Endodermal cell (in vitro differentiated cells): ENCODE data around the gene LMX1B. TPM values are rescaled to one million over a fixed set of nuclear protein-coding genes. Genes with fewer than 3 reads are reported as not detected.

Experiments used
- DNase-seq: peaks from one replicate; pipeline ENCODE4 v3.0.0-alpha.2; 2017
- H3K27ac ChIP-seq: 2 replicates; pipeline ENCODE4 v1.5.1; 2013; ENCODE audit warnings: mild to moderate bottlenecking, low read depth, low read length, moderate library complexity
- H3K27me3 ChIP-seq: 2 replicates; pipeline ENCODE4 v1.6.1; 2013; ENCODE audit warnings: mild to moderate bottlenecking, low read length, moderate library complexity; ENCODE audit not compliant: insufficient read depth, control insufficient read depth, poor library complexity, severe bottlenecking
- H3K36me3 ChIP-seq: 2 replicates; pipeline ENCODE4 v1.7.0; 2013; ENCODE audit warnings: mild to moderate bottlenecking, low read length, moderate library complexity; ENCODE audit not compliant: control insufficient read depth, insufficient read depth
- H3K4me1 ChIP-seq: one replicate; pipeline ENCODE4 v1.7.0; 2013; ENCODE audit warnings: low read length; ENCODE audit not compliant: control insufficient read depth, insufficient read depth
- H3K4me3 ChIP-seq: 2 replicates; pipeline ENCODE4 v1.5.1; 2013; ENCODE audit warnings: mild to moderate bottlenecking, low read length, moderate library complexity
- H3K9ac ChIP-seq: 2 replicates; pipeline ENCODE4 v1.6.1; 2013; ENCODE audit warnings: mild to moderate bottlenecking, low read length, moderate library complexity; ENCODE audit not compliant: poor library complexity, severe bottlenecking; ENCODE audit errors: extremely low read depth
- H3K9me3 ChIP-seq: 2 replicates; pipeline ENCODE4 v1.6.1; 2013; ENCODE audit warnings: mild to moderate bottlenecking, low read length, moderate library complexity; ENCODE audit not compliant: control insufficient read depth
- H3K27ac Mint-ChIP-seq: 2 replicates; pipeline ENCODE4 v1.8.0; 2020; ENCODE audit warnings: mixed read lengths
- H3K27me3 Mint-ChIP-seq: 2 replicates; pipeline ENCODE4 v1.8.0; 2021; ENCODE audit warnings: mild to moderate bottlenecking, mixed read lengths; ENCODE audit not compliant: insufficient read depth
- H3K36me3 Mint-ChIP-seq: 2 replicates; pipeline ENCODE4 v1.8.0; 2020; ENCODE audit warnings: low read depth, mixed read lengths
- H3K4me1 Mint-ChIP-seq: 2 replicates; pipeline ENCODE4 v1.8.0; 2020; ENCODE audit warnings: mixed read lengths
- H3K4me3 Mint-ChIP-seq: 2 replicates; pipeline ENCODE4 v1.8.0; 2020; ENCODE audit warnings: mild to moderate bottlenecking, moderate library complexity, mixed read lengths
- H3K9me3 Mint-ChIP-seq: 2 replicates; pipeline ENCODE4 v1.8.0; 2020; ENCODE audit warnings: mild to moderate bottlenecking, mixed read lengths
- CTCF ChIP-seq: fragments of 200-600 bp; sonication (generic); conservative IDR thresholded peaks from 2 replicates; pipeline ENCODE4 v1.5.0; 2021; ENCODE audit warnings: antibody characterized with exemption, mild to moderate bottlenecking
- WGBS, 2 experiments: methylation state at CpG; one replicate each; pipeline versions ENCODE4 v1.1.5 to v1.1.7; 2013; ENCODE audit warnings: missing lambda C conversion rate in 2 of 2, mixed read lengths in 1 of 2; ENCODE audit not compliant: insufficient coverage in 1 of 2, insufficient read length in 1 of 2; 5-methylcytosine and 5-hydroxymethylcytosine counted together
- total RNA-seq, 2 donors: library from RNA; stranded (reverse); fragmentation: NEBNext Ultra II Directional in 1 of 2; extraction: Animal tissue kit (Norgen Biotek cat#: 25700) in 1 of 2; gene quantifications; 2 replicates in 1 of 2; 3 replicates in 1 of 2; pipeline ENCODE4 v1.2.1, GENCODE V29; 2021

The LMX1B gene
- total RNA-seq, 2 donors from 2014 or later = 11.1 to 11.4 TPM

- Mint-ChIP-seq H3K36me3 (peaks cover 9% of the 10 kb centered on the region), H3K27me3 (peaks cover 44% of the 10 kb centered on the region), H3K4me3 (no peak overlapping the region), H3K4me1 (peaks cover 7% of the 10 kb centered on the region), H3K9me3 (no peaks in the 10 kb centered on the region), H3K27ac (no peak overlapping the region)
- DNase-seq = peak; percentile 38
- no peak overlapping the region for H3K4me3 ChIP-seq
- peaks cover under 1% of the 10 kb centered on the region for H3K27me3 ChIP-seq
- no peak overlapping the region for H3K9ac ChIP-seq
- peaks cover 10% of the 10 kb centered on the region for H3K36me3 ChIP-seq
- no peak overlapping the region for H3K27ac ChIP-seq
- no peak for TF ChIP-seq CTCF
- H3K9me3 ChIP-seq = no peaks in the 10 kb centered on the region
- WGBS, 2 experiments = 93 to 98% methylated on average over 17 to 32 of the region's 32 CpGs
- peaks cover 6% of the 10 kb centered on the region for H3K4me1 ChIP-seq
Observed at GRCh38 chr9:126692759-126693427, 79.2 kb downstream of the LMX1B start.

DNA sequence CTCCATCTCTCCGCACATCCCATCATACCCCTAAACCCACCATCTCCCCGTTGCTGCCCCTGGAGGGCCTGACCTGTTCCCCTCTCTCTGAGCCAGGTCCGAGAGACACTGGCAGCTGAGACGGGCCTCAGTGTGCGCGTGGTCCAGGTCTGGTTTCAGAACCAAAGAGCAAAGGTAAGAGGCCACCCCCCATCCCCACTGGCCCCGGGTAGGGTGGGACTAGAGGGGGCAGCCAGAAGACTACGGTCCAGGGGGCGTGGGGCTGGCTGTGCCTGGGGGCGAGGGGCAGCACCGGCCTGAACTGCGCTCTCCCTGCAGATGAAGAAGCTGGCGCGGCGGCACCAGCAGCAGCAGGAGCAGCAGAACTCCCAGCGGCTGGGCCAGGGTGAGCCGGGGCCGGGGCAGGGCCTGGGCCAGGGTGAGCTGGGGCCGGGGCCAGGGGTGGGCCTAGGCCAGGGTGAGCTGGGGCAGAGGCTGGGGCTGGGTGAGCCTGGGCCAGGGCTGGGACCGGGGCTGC lies 79.8 kb downstream of the LMX1B start:
- Mint-ChIP-seq H3K36me3 (peaks cover 12% of the 10 kb centered on the region), H3K27me3 (peaks cover 45% of the 10 kb centered on the region), H3K4me1 (peaks cover 7% of the 10 kb centered on the region), H3K27ac (no peak overlapping the region), H3K4me3 (no peak overlapping the region), H3K9me3 (no peaks in the 10 kb centered on the region)
- 94 to 96% methylated on average over 7 to 20 of the region's 20 CpGs for WGBS, 2 experiments
- Histone ChIP-seq H3K9me3 (no peaks in the 10 kb centered on the region), H3K36me3 (peaks cover 10% of the 10 kb centered on the region), H3K27ac (no peak overlapping the region), H3K4me3 (no peak overlapping the region), H3K9ac (no peak overlapping the region), H3K4me1 (peaks cover 2% of the 10 kb centered on the region), H3K27me3 (no peaks in the 10 kb centered on the region)
- TF ChIP-seq CTCF = no peak
- peak; percentile 39 for DNase-seq

DNA sequence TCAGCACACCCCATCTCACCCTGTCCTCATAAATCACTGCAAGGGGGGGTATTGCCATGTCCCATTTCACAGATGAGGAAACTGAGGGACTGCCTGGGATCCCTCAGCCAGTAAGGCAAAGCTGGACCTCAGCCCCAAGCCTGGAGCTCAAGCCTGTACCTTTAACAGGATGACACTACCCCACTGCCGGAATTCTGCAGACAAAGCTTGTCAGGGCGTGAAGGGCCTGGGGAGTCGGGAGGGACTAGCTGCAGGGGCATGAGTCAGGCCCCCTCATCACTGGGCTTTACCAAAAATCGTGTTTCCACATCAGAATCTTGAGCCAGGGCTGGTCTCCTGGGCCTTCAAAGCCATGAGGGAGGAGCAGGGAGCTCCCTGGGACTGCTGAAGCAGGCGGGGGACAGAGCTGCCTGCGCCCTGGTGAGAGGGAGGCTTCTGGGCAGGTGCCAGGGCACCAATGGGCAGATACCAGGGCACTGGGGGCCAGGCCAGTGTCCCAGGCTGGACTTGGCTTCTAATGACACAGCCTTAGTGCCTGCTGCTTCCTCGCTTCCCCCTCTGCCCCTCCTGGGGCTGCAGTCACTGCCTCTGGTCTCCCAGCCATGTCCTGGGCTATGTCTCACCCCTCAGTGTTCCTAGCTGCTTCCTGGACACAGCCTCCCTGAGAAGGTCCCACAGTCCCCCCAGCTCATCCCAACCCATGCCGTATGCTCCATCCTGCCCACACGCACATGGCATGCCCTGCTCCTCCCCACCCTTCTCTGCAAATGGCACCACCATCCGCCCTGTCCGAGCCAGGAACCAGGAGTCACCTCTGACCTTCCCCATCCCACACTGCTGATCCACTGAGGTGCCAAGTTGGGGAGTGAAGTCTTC lies 80.7 kb downstream of the LMX1B start:
- H3K27ac ChIP-seq = no peak overlapping the region
- whole genome bisulfite sequencing, 2 experiments = 81 to 89% methylated on average over 7 to 11 of the region's 11 CpGs
- Mint-ChIP-seq H3K36me3 (peaks cover 13% of the 10 kb centered on the region), H3K4me1 (peaks cover 5% of the 10 kb centered on the region), H3K27ac (no peak overlapping the region), H3K4me3 (no peak overlapping the region), H3K27me3 (peaks cover 42% of the 10 kb centered on the region), H3K9me3 (no peaks in the 10 kb centered on the region)
- H3K36me3 ChIP-seq = peaks cover 10% of the 10 kb centered on the region
- H3K27me3 ChIP-seq = no peaks in the 10 kb centered on the region
- no peaks in the 10 kb centered on the region for H3K9me3 ChIP-seq
- H3K4me1 ChIP-seq = no peaks in the 10 kb centered on the region
- no peak overlapping the region for H3K9ac ChIP-seq
- peak; percentile 42 for DNase-seq
- no peak overlapping the region for H3K4me3 ChIP-seq
- TF ChIP-seq CTCF = no peak
